ENCODE data around the gene NOTCH1.

The NOTCH1 gene

GRCh38 chr9:136578915-136579649 is 33.2 kb upstream of the NOTCH1 start:
- ATAC-seq, result peak; percentile 44
- TF ChIP-seq ESRRG (CRISPR knock-in tag; IDR thresholded peaks at IDR 0.05) (no peak), ZC3H10 (CRISPR knock-in tag; IDR thresholded peaks at IDR 0.05) (no peak), ZNF8 (CRISPR knock-in tag; IDR thresholded peaks at IDR 0.05) (no peak), POU6F1 (CRISPR knock-in tag; IDR thresholded peaks at IDR 0.05; ENCODE audit: borderline replicate concordance, low read depth) (no peak), RARB (CRISPR knock-in tag; IDR thresholded peaks at IDR 0.05) (no peak), PATZ1 (CRISPR knock-in tag; IDR thresholded peaks at IDR 0.05; ENCODE audit: borderline replicate concordance) (no peak), ZNF565 (CRISPR knock-in tag; conservative IDR thresholded peaks at IDR 0.05; ENCODE audit: low read depth) (no peak), SNAI2 (CRISPR knock-in tag; IDR thresholded peaks at IDR 0.05) (no peak), PPARA (CRISPR knock-in tag; IDR thresholded peaks at IDR 0.05; ENCODE audit: borderline replicate concordance) (no peak), ZFP3 (CRISPR knock-in tag; IDR thresholded peaks at IDR 0.05) (no peak), ISL1 (CRISPR knock-in tag; IDR thresholded peaks at IDR 0.05) (no peak), OSR1 (CRISPR knock-in tag; IDR thresholded peaks at IDR 0.05) (no peak), ZFP30 (CRISPR knock-in tag; IDR thresholded peaks at IDR 0.05) (no peak), TSHZ2 (CRISPR knock-in tag; IDR thresholded peaks at IDR 0.05) (no peak)
- TF ChIP-seq, protein P1, sequence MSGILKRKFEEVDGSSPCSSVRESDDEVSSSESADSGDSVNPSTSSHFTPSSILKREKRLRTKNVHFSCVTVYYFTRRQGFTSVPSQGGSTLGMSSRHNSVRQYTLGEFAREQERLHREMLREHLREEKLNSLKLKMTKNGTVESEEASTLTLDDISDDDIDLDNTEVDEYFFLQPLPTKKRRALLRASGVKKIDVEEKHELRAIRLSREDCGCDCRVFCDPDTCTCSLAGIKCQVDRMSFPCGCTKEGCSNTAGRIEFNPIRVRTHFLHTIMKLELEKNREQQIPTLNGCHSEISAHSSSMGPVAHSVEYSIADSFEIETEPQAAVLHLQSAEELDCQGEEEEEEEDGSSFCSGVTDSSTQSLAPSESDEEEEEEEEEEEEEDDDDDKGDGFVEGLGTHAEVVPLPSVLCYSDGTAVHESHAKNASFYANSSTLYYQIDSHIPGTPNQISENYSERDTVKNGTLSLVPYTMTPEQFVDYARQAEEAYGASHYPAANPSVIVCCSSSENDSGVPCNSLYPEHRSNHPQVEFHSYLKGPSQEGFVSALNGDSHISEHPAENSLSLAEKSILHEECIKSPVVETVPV (CRISPR knock-in tag; IDR thresholded peaks at IDR 0.05), result no peak
- TF ChIP-seq, protein P2, sequence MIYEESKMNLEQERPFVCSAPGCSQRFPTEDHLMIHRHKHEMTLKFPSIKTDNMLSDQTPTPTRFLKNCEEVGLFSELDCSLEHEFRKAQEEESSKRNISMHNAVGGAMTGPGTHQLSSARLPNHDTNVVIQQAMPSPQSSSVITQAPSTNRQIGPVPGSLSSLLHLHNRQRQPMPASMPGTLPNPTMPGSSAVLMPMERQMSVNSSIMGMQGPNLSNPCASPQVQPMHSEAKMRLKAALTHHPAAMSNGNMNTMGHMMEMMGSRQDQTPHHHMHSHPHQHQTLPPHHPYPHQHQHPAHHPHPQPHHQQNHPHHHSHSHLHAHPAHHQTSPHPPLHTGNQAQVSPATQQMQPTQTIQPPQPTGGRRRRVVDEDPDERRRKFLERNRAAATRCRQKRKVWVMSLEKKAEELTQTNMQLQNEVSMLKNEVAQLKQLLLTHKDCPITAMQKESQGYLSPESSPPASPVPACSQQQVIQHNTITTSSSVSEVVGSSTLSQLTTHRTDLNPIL (CRISPR knock-in tag; IDR thresholded peaks at IDR 0.05; ENCODE audit: low read depth), result no peak

GRCh38 chr9:136578626-136578914 is 32.7 kb upstream of the NOTCH1 start:
- ATAC-seq, result peak; percentile 19; the same call in 2 of the 3 replicates
- TF ChIP-seq ZNF70 (CRISPR knock-in tag; IDR thresholded peaks at IDR 0.05) (no peak), ZC3H10 (CRISPR knock-in tag; IDR thresholded peaks at IDR 0.05) (no peak), ZFP3 (CRISPR knock-in tag; IDR thresholded peaks at IDR 0.05) (no peak), TCF4 (CRISPR knock-in tag; IDR thresholded peaks at IDR 0.05; ENCODE audit: borderline replicate concordance) (no peak), CSDC2 (CRISPR knock-in tag; IDR thresholded peaks at IDR 0.05) (no peak), PPARA (CRISPR knock-in tag; IDR thresholded peaks at IDR 0.05; ENCODE audit: borderline replicate concordance) (no peak), ZNF565 (CRISPR knock-in tag; conservative IDR thresholded peaks at IDR 0.05; ENCODE audit: low read depth) (no peak), SNAI2 (CRISPR knock-in tag; IDR thresholded peaks at IDR 0.05) (no peak), PATZ1 (CRISPR knock-in tag; IDR thresholded peaks at IDR 0.05; ENCODE audit: borderline replicate concordance) (no peak), ZNF8 (CRISPR knock-in tag; IDR thresholded peaks at IDR 0.05) (no peak), RARB (CRISPR knock-in tag; IDR thresholded peaks at IDR 0.05) (no peak), POU6F1 (CRISPR knock-in tag; IDR thresholded peaks at IDR 0.05; ENCODE audit: borderline replicate concordance, low read depth) (no peak)
- TF ChIP-seq, protein P2 (CRISPR knock-in tag; IDR thresholded peaks at IDR 0.05; ENCODE audit: low read depth), result no peak

Data from SK-N-SH treated with all-trans-retinoic acid at 6 μM for 48 hours (cell line).